IMR-90 (cell line): ENCODE data around the gene PPARD. TPM values are rescaled to one million over a fixed set of nuclear protein-coding genes. Genes with fewer than 3 reads are reported as not detected.

ENCODE experiments used
- ATAC-seq: fragments of 200-7000 bp; cut with Tn5 transposase; 2 replicates; pipeline ENCODE4 v1.9.1; 2020; ENCODE audit warnings: low read depth, mild to moderate bottlenecking, moderate library complexity
- Bru-seq: library from RNA; stranded (reverse); fragments of 400-500 nt; gene quantifications from one replicate; lab custom pipeline; 2021; lab: Mats Ljungman, UMichigan
- BruChase-seq, 2 experiments: library from RNA; stranded (reverse); fragments of 400-500 nt; gene quantifications; one replicate each; lab custom pipeline; 2021; lab: Mats Ljungman, UMichigan
- BruUV-seq: library from RNA; stranded (reverse); fragments of 400-500 nt; replicated peaks from 2 replicates; lab custom pipeline; 2021; lab: Mats Ljungman, UMichigan
- CTCF ChIA-PET: fragments of 300-600 bp; formaldehyde crosslinking; extraction: SDS; loops from one replicate; lab custom pipeline; 2021; ENCODE audit warnings: antibody characterized with exemption; lab: Yijun Ruan, JAX
- POLR2A ChIA-PET: fragments of 300-600 bp; sonication (Branson Sonifier 250); formaldehyde crosslinking; loops from one replicate; lab custom pipeline; 2022; ENCODE audit warnings: antibody characterized with exemption; ENCODE audit not compliant: unreplicated experiment; lab: Charles Lee
- DNase-seq: peaks from one replicate; pipeline ENCODE4 v3.0.0; 2013
- H2AFZ ChIP-seq: replicated peaks from 2 replicates; pipeline ENCODE3; 2013; ENCODE audit warnings: low read length, mild to moderate bottlenecking; ENCODE audit not compliant: poor library complexity
- H2AK5ac ChIP-seq: 2 replicates; pipeline ENCODE4 v1.6.1; 2013; ENCODE audit warnings: low read depth, low read length, inconsistent platforms
- H2AK9ac ChIP-seq: replicated peaks from 2 replicates; pipeline ENCODE3; 2013; ENCODE audit warnings: mild to moderate bottlenecking, low read depth, low read length, moderate library complexity; ENCODE audit not compliant: poor library complexity
- H2BK120ac ChIP-seq: 2 replicates; pipeline ENCODE4 v1.6.1; 2013; ENCODE audit warnings: low read depth, low read length, inconsistent platforms
- H2BK15ac ChIP-seq: 3 replicates; pipeline ENCODE4 v1.6.1; 2013; ENCODE audit warnings: low read depth, low read length, inconsistent platforms
- H2BK20ac ChIP-seq: 2 replicates; pipeline ENCODE4 v1.6.1; 2013; ENCODE audit warnings: low read depth, mild to moderate bottlenecking, inconsistent platforms, low read length, moderate library complexity
- H2BK5ac ChIP-seq: 2 replicates; pipeline ENCODE4 v1.6.1; 2013; ENCODE audit warnings: mild to moderate bottlenecking, low read depth, low read length, inconsistent platforms; ENCODE audit not compliant: poor library complexity, severe bottlenecking
- H3K14ac ChIP-seq: replicated peaks from 2 replicates; pipeline ENCODE4 v1.6.1; 2013; ENCODE audit warnings: low read depth, low read length, inconsistent platforms
- H3K18ac ChIP-seq: 2 replicates; pipeline ENCODE4 v1.6.1; 2013; ENCODE audit warnings: low read depth, low read length, control low read depth
- H3K23ac ChIP-seq: 2 replicates; pipeline ENCODE4 v1.6.1; 2013; ENCODE audit warnings: low read depth, low read length, inconsistent platforms
- H3K27ac ChIP-seq: 2 replicates; pipeline ENCODE4 v1.5.1; 2013; ENCODE audit warnings: mild to moderate bottlenecking, control low read depth, low read length; ENCODE audit not compliant: insufficient read depth
- H3K27me3 ChIP-seq: 2 replicates; pipeline ENCODE4 v1.6.1; 2013; ENCODE audit warnings: low read length; ENCODE audit not compliant: control insufficient read depth, insufficient read depth
- H3K36me3 ChIP-seq: 2 replicates; pipeline ENCODE4 v1.6.1; 2013; ENCODE audit warnings: low read length, mixed read lengths; ENCODE audit not compliant: control insufficient read depth, insufficient read depth
- H3K4ac ChIP-seq: 2 replicates; pipeline ENCODE4 v1.6.1; 2013; ENCODE audit warnings: low read depth, low read length, inconsistent platforms
- H3K4me1 ChIP-seq: 2 replicates; pipeline ENCODE4 v1.6.1; 2013; ENCODE audit warnings: low read length, mixed read lengths; ENCODE audit not compliant: control insufficient read depth, insufficient read depth
- H3K4me2 ChIP-seq: 2 replicates; pipeline ENCODE4 v1.6.1; 2013; ENCODE audit warnings: low read depth, mild to moderate bottlenecking, control low read depth, low read length, moderate library complexity
- H3K4me3 ChIP-seq: 2 replicates; pipeline ENCODE4 v1.5.1; 2013; ENCODE audit warnings: low read depth, mild to moderate bottlenecking, control low read depth, low read length, moderate library complexity; ENCODE audit not compliant: insufficient read depth
- H3K56ac ChIP-seq: 2 replicates; pipeline ENCODE4 v1.6.1; 2013; ENCODE audit warnings: low read length, inconsistent platforms; ENCODE audit not compliant: insufficient read depth; ENCODE audit errors: extremely low read depth
- H3K79me1 ChIP-seq, 2 experiments: 2 replicates each; pipeline ENCODE4 v1.6.1; 2013; ENCODE audit warnings: low read length in 2 of 2, inconsistent platforms in 1 of 2, low read depth in 1 of 2
- H3K9ac ChIP-seq: 2 replicates; pipeline ENCODE4 v1.6.1; 2013; ENCODE audit warnings: low read depth, low read length, control low read depth
- H3K9me1 ChIP-seq: 2 replicates; pipeline ENCODE4 v1.6.1; 2013; ENCODE audit warnings: low read length, inconsistent platforms; ENCODE audit not compliant: insufficient read depth
- H3K9me3 ChIP-seq: 2 replicates; pipeline ENCODE4 v1.6.1; 2013; ENCODE audit warnings: low read length; ENCODE audit not compliant: control insufficient read depth, insufficient read depth
- H4K20me1 ChIP-seq: 2 replicates; pipeline ENCODE4 v1.6.1; 2013; ENCODE audit warnings: low read length, inconsistent platforms; ENCODE audit not compliant: insufficient read depth
- H4K5ac ChIP-seq: 2 replicates; pipeline ENCODE4 v1.6.1; 2013; ENCODE audit warnings: mild to moderate bottlenecking, low read depth, low read length, control low read depth
- H4K8ac ChIP-seq, 2 experiments: 2 replicates each; pipeline ENCODE4 v1.6.1; 2013; ENCODE audit warnings: low read depth in 2 of 2, low read length in 2 of 2, control low read depth in 1 of 2, inconsistent platforms in 1 of 2
- H4K91ac ChIP-seq: 2 replicates; pipeline ENCODE4 v1.6.1; 2013; ENCODE audit warnings: low read depth, low read length, inconsistent platforms; ENCODE audit not compliant: insufficient read depth
- BHLHE40 ChIP-seq: fragments of 150-350 bp; IDR thresholded peaks from 2 replicates; pipeline ENCODE4 v1.6.1; 2016; ENCODE audit warnings: mild to moderate bottlenecking, low read depth, low read length
- CHD1 ChIP-seq: IDR thresholded peaks from 2 replicates; pipeline ENCODE4 v1.6.1; 2012; ENCODE audit warnings: low read depth, low read length, improper control_type of control experiment
- CTCF ChIP-seq: conservative IDR thresholded peaks from 2 replicates; pipeline ENCODE4 v1.5.1; 2012; ENCODE audit warnings: mild to moderate bottlenecking, low read depth, low read length, improper control_type of control experiment
- ELK1 ChIP-seq: fragments of 150-350 bp; IDR thresholded peaks from 2 replicates; pipeline ENCODE4 v1.6.1; 2016; ENCODE audit warnings: low read depth, mild to moderate bottlenecking, low read length, moderate library complexity, borderline replicate concordance
- FOS ChIP-seq: fragments of 150-350 bp; IDR thresholded peaks from 2 replicates; pipeline ENCODE4 v1.6.1; 2016; ENCODE audit warnings: low read depth, low read length
- MAFK ChIP-seq: IDR thresholded peaks from 2 replicates; pipeline ENCODE4 v1.6.1; 2012; ENCODE audit warnings: low read depth, low read length, improper control_type of control experiment
- MXI1 ChIP-seq: IDR thresholded peaks from 2 replicates; pipeline ENCODE4 v1.6.1; 2012; ENCODE audit warnings: low read depth, mild to moderate bottlenecking, low read length, moderate library complexity, borderline replicate concordance
- NFE2L2 ChIP-seq: fragments of 150-350 bp; IDR thresholded peaks from 2 replicates; pipeline ENCODE4 v1.6.1; 2016; ENCODE audit warnings: low read depth, mild to moderate bottlenecking, low read length
- POLR2A ChIP-seq: IDR thresholded peaks from 2 replicates; pipeline ENCODE4 v1.6.1; 2012; ENCODE audit warnings: mild to moderate bottlenecking, low read depth, low read length
- RAD21 ChIP-seq: IDR thresholded peaks from 2 replicates; pipeline ENCODE4 v1.6.1; 2012; ENCODE audit warnings: low read length, improper control_type of control experiment
- RCOR1 ChIP-seq: IDR thresholded peaks from 2 replicates; pipeline ENCODE4 v1.6.1; 2012; ENCODE audit warnings: mild to moderate bottlenecking, low read length, improper control_type of control experiment; ENCODE audit not compliant: insufficient replicate concordance
- RFX5 ChIP-seq: IDR thresholded peaks from 2 replicates; pipeline ENCODE4 v1.8.0; 2012; ENCODE audit warnings: low read depth, mild to moderate bottlenecking, low read length, moderate library complexity
- WGBS, 2 experiments: methylation state at CpG; one replicate each; pipeline versions ENCODE4 v1.1.5 to v1.1.7; 2013; ENCODE audit warnings: missing lambda C conversion rate in 2 of 2; ENCODE audit not compliant: insufficient read length in 1 of 2; ENCODE audit errors: extremely low coverage in 2 of 2; 5-methylcytosine and 5-hydroxymethylcytosine counted together
- dilution Hi-C: fragments of 300-500 bp; cut with HindIII; formaldehyde crosslinking; loops from one replicate; pipeline ENCODE4 v1.14.3; 2018; ENCODE audit warnings: low sequenced_read_pairs; ENCODE audit not compliant: unreplicated experiment
- in situ Hi-C: fragments of 300-500 bp; cut with MboI; formaldehyde crosslinking; loops from 3 replicates; pipeline ENCODE4 v1.14.3; 2019; ENCODE audit warnings: low sequenced_read_pairs, inconsistent platforms, mixed read lengths
- intact Hi-C: fragments of 100-400 bp; cut with micrococcal nuclease; formaldehyde crosslinking; loops from 2 replicates; pipeline ENCODE4 v1.10.0; 2022
- long read RNA-seq: library from polyadenylated mRNA; unstranded; transcript quantifications from one replicate; pipeline ENCODE4 v2.0.0, GENCODE V29; 2021; ENCODE audit not compliant: unreplicated experiment
- polyA plus RNA-seq, 3 experiments: library from polyadenylated mRNA; depleted of rRNA; stranded (reverse); fragments of >200 nt; gene quantifications; 2 replicates each; pipeline ENCODE4 v1.2.3, GENCODE V29; 2012; ENCODE audit warnings: low replicate concordance in 1 of 3
- total RNA-seq: library from RNA; depleted of rRNA; stranded (reverse); fragments of >200 nt; gene quantifications from 2 replicates; pipeline ENCODE4 v1.2.3, GENCODE V29; 2012; rRNA removed

Gene PPARD
- total RNA-seq, result 10.0 and 10.4 TPM in 2 replicates
- polyA plus RNA-seq (2012; rRNA removed), result 69.0 and 78.3 TPM in 2 replicates
- 29.4 and 63.1 TPM in 2 replicates for polyA plus RNA-seq (2012; cell fraction: cytosol; rRNA removed)
- polyA plus RNA-seq (2012; cell fraction: nucleus; rRNA removed; ENCODE audit: low replicate concordance), result 86.7 and 158 TPM in 2 replicates
- percentile 93 among the genes with signal in this experiment for Bru-seq, nascent RNA
- percentile 97 among the genes with signal in this experiment for BruChase-seq, experiment 1, labeled RNA remaining after a 6-hour chase
- BruChase-seq, experiment 2, labeled RNA remaining after a 2-hour chase, result percentile 94 among the genes with signal in this experiment
- long read RNA-seq, partial matches to known transcripts, result 18 of 28 reads
- long read RNA-seq, other reads (novel, unspliced or antisense), result 8 of 28 reads

- peak within 1 kb of the TSS; percentile 94 for H3K23ac ChIP-seq
- BruUV-seq, result no TSS peak
- H3K4me3 ChIP-seq, result peak within 1 kb of the TSS; percentile 64
- H3K27ac ChIP-seq, result peak within 1 kb of the TSS; percentile 83
- peak within 1 kb of the TSS; percentile 99 for H2AK9ac ChIP-seq
- peaks cover 42% of the 10 kb centered on the region for H4K20me1 ChIP-seq
- peaks cover 18% of the 10 kb centered on the region for H3K36me3 ChIP-seq
- peak within 1 kb of the TSS; percentile 48; the same call in 1 of the 2 replicates for H2AK5ac ChIP-seq
- WGBS, 2 experiments, result 0% methylated on average over 21 of the region's 77 CpGs; no CpG with 5 or more reads in 1 of the 2 experiments
- intact Hi-C loops (loop anchor here (1.0 kb wide), 3 partner anchors 73 to 126 kb away; partner anchors contain the start of gene RPL10A), in situ Hi-C loops (loop anchor here (5.0 kb wide), 1 partner anchor 110 kb away; the partner anchor contains the start of gene FANCE), dilution Hi-C loops (no loop called here)
- H3K79me1 ChIP-seq, result peaks cover 9 to 45% of the 10 kb centered on the region in 2 experiments; a peak in 3 of 4 replicates
- POLR2A ChIA-PET, result interaction anchor here (0.6 to 1.1 kb wide), 3 partner anchors 73 to 129 kb away, joined by 3 to 5 read pairs (median 4); no protein-coding TSS in a partner anchor
- peak within 1 kb of the TSS; percentile 98 for H3K9ac ChIP-seq
- peaks cover 14% of the 10 kb centered on the region for H3K4me1 ChIP-seq
- H4K91ac ChIP-seq, result peak within 1 kb of the TSS; percentile 61
- peaks cover 24% of the 10 kb centered on the region for H3K9me1 ChIP-seq
- H3K56ac ChIP-seq, result peak within 1 kb of the TSS; percentile 63
- H3K14ac ChIP-seq, result peak within 1 kb of the TSS; percentile 97
- H3K4ac ChIP-seq, result peak within 1 kb of the TSS; percentile 55
- H2BK5ac ChIP-seq, result peak within 1 kb of the TSS; percentile 61
- no peaks in the 10 kb centered on the region for H3K9me3 ChIP-seq
- H4K5ac ChIP-seq, result peak within 1 kb of the TSS; percentile 55; the same call in 1 of the 2 replicates
- H3K18ac ChIP-seq, result peak within 1 kb of the TSS; percentile 40
- ATAC-seq (peak; percentile 98), DNase-seq (peak; percentile 92)
- H3K27me3 ChIP-seq, result peaks cover 5% of the 10 kb centered on the region
- H4K8ac ChIP-seq, result peak within 1 kb of the TSS in 1 of 2 experiments; percentile 25; a peak in 1 of 4 replicates
- peak within 1 kb of the TSS; percentile 28; the same call in 1 of the 2 replicates for H2BK120ac ChIP-seq
- peak within 1 kb of the TSS; percentile 9; the same call in 1 of the 2 replicates for H2BK20ac ChIP-seq
- peak within 1 kb of the TSS; percentile 92 for H2AFZ ChIP-seq
- CTCF ChIA-PET, result interaction anchor here (0.6 to 1.9 kb wide), 10 partner anchors 15 to 155 kb away, joined by 3 to 13 read pairs (median 3); partner anchors contain the start of gene FANCE
- peak within 1 kb of the TSS; percentile 90 for H3K4me2 ChIP-seq
- peak within 1 kb of the TSS; percentile 41; the same call in 2 of the 3 replicates for H2BK15ac ChIP-seq
- TF ChIP-seq POLR2A (peak; percentile 93), RFX5 (no peak), CHD1 (peak; percentile 84; the same call in 1 of the 2 replicates), BHLHE40 (no peak), FOS (no peak), CTCF (peak; percentile 99), ELK1 (no peak), MXI1 (0 out of 2 replicates have a peak, but pooled peaks have one; percentile 43), RCOR1 (no peak), RAD21 (peak; percentile 100), MAFK (no peak), NFE2L2 (no peak)
Observed at GRCh38 chr6:35342258-35343091, at the start of gene PPARD. Gene PPARD (plus strand): TSS chr6:35342558. CDS start chr6:35411088, 68,530 bp downstream.
